ENCODE measurements around the gene WDR64. TPM values are rescaled to one million over a fixed set of nuclear protein-coding genes. Genes with fewer than 3 reads are reported as not detected.
"Not testable (repeated sequence)": the region's sequence is repeated elsewhere in the genome, so short reads cannot be mapped to it uniquely, and the experiment has no call there.

WDR64 gene
- total RNA-seq, 1 donor from 2014 or later: not detected

- intact Hi-C loops (cut with micrococcal nuclease): no loop called here
- DNase-seq (no peak), ATAC-seq (no peak)
These were observed 9.5 kb upstream of the WDR64 start for GRCh38 chr1:241642593-241642944.

GRCh38 chr1:241644259-241644658 lies 7.8 kb upstream of the WDR64 start:
- DNase-seq (no peak), ATAC-seq (no peak)
- intact Hi-C loops (cut with micrococcal nuclease): no loop called here

GRCh38 chr1:241645199-241645598 lies 6.9 kb upstream of the WDR64 start:
- DNase-seq (no peak), ATAC-seq (no peak)
- intact Hi-C loops (cut with micrococcal nuclease): no loop called here

- no peak for DNase-seq
- intact Hi-C loops (cut with micrococcal nuclease): no loop called here
- ATAC-seq: no peak
These were observed 5.9 kb upstream of the WDR64 start for GRCh38 chr1:241646201-241646600.

GRCh38 chr1:241647658-241648057 lies 4.4 kb upstream of the WDR64 start:
- ATAC-seq (no peak), DNase-seq (no peak)
- intact Hi-C loops (cut with micrococcal nuclease): no loop called here

- intact Hi-C loops (cut with micrococcal nuclease): no loop called here
- no peak for ATAC-seq
- no peak for DNase-seq
These were observed 3.9 kb upstream of the WDR64 start for GRCh38 chr1:241648159-241648558.

GRCh38 chr1:241654019-241654418 lies 1.9 kb downstream of the WDR64 start:
- DNase-seq (no peak), ATAC-seq (no peak)
- intact Hi-C loops (cut with micrococcal nuclease): no loop called here

- ATAC-seq (no peak), DNase-seq (no peak)
- intact Hi-C loops (cut with micrococcal nuclease): no loop called here
These were observed 2.6 kb downstream of the WDR64 start for GRCh38 chr1:241654641-241655040.

GRCh38 chr1:241658081-241658793 lies 6.2 kb downstream of the WDR64 start:
- ATAC-seq (no peak), DNase-seq (no peak)
- intact Hi-C loops (cut with micrococcal nuclease): no loop called here

- ATAC-seq; intact Hi-C loops (cut with micrococcal nuclease); DNase-seq: not testable (repeated sequence)
These were observed 6.9 kb downstream of the WDR64 start for GRCh38 chr1:241659016-241659415.

GRCh38 chr1:241660424-241660972 lies 8.4 kb downstream of the WDR64 start:
- intact Hi-C loops (cut with micrococcal nuclease): no loop called here
- ATAC-seq: no peak
- no peak for DNase-seq

- DNase-seq (no peak), ATAC-seq (no peak)
- intact Hi-C loops (cut with micrococcal nuclease): no loop called here
These were observed 14.3 kb downstream of the WDR64 start for GRCh38 chr1:241666419-241666818.

GRCh38 chr1:241672301-241672700 lies 20.2 kb downstream of the WDR64 start:
- no peak for ATAC-seq
- no peak for DNase-seq
- intact Hi-C loops (cut with micrococcal nuclease): no loop called here

GRCh38 chr1:241674805-241675384 lies 22.8 kb downstream of the WDR64 start:
- intact Hi-C loops (cut with micrococcal nuclease): no loop called here
- no peak for DNase-seq
- no peak for ATAC-seq

- DNase-seq (no peak), ATAC-seq (no peak)
- intact Hi-C loops (cut with micrococcal nuclease): no loop called here
These were observed 23.9 kb downstream of the WDR64 start for GRCh38 chr1:241675983-241676382.

- DNase-seq: no peak
- intact Hi-C loops (cut with micrococcal nuclease): no loop called here
- ATAC-seq: no peak
These were observed 25.1 kb downstream of the WDR64 start for GRCh38 chr1:241677201-241677600.

- DNase-seq: no peak
- no peak for ATAC-seq
- intact Hi-C loops (cut with micrococcal nuclease): no loop called here
These were observed 26.5 kb downstream of the WDR64 start for GRCh38 chr1:241678536-241678935.

- ATAC-seq: no peak
- intact Hi-C loops (cut with micrococcal nuclease): no loop called here
- DNase-seq: no peak
These were observed 27.3 kb downstream of the WDR64 start for GRCh38 chr1:241679404-241679803.

GRCh38 chr1:241679961-241680360 lies 27.9 kb downstream of the WDR64 start:
- ATAC-seq: no peak
- intact Hi-C loops (cut with micrococcal nuclease): no loop called here
- DNase-seq: no peak

GRCh38 chr1:241681861-241682448 lies 29.9 kb downstream of the WDR64 start:
- DNase-seq; ATAC-seq; intact Hi-C loops (cut with micrococcal nuclease): not testable (repeated sequence)

GRCh38 chr1:241682921-241683320 lies 30.8 kb downstream of the WDR64 start:
- DNase-seq (no peak), ATAC-seq (no peak)
- intact Hi-C loops (cut with micrococcal nuclease): no loop called here

Measured in left ventricle myocardium superior (tissue), 1 donor.